ENCODE results near the gene TEKT5. TPM values are rescaled to one million over a fixed set of nuclear protein-coding genes. Genes with fewer than 3 reads are reported as not detected.

TEKT5 gene
- total RNA-seq, 1 donor from 2014 or later: not detected

- TF ChIP-seq, protein P1, sequence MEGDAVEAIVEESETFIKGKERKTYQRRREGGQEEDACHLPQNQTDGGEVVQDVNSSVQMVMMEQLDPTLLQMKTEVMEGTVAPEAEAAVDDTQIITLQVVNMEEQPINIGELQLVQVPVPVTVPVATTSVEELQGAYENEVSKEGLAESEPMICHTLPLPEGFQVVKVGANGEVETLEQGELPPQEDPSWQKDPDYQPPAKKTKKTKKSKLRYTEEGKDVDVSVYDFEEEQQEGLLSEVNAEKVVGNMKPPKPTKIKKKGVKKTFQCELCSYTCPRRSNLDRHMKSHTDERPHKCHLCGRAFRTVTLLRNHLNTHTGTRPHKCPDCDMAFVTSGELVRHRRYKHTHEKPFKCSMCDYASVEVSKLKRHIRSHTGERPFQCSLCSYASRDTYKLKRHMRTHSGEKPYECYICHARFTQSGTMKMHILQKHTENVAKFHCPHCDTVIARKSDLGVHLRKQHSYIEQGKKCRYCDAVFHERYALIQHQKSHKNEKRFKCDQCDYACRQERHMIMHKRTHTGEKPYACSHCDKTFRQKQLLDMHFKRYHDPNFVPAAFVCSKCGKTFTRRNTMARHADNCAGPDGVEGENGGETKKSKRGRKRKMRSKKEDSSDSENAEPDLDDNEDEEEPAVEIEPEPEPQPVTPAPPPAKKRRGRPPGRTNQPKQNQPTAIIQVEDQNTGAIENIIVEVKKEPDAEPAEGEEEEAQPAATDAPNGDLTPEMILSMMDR (conservative IDR thresholded peaks at IDR 0.05; ENCODE audit: low read depth, low read length): no peak
- DNase-seq (ENCODE audit: low read depth): no peak
- H3K4me3 ChIP-seq (ENCODE audit: low read depth, low read length): no peak overlapping the region
Measured at GRCh38 chr16:10601444-10602408, 93.0 kb downstream of the TEKT5 start.

DNA sequence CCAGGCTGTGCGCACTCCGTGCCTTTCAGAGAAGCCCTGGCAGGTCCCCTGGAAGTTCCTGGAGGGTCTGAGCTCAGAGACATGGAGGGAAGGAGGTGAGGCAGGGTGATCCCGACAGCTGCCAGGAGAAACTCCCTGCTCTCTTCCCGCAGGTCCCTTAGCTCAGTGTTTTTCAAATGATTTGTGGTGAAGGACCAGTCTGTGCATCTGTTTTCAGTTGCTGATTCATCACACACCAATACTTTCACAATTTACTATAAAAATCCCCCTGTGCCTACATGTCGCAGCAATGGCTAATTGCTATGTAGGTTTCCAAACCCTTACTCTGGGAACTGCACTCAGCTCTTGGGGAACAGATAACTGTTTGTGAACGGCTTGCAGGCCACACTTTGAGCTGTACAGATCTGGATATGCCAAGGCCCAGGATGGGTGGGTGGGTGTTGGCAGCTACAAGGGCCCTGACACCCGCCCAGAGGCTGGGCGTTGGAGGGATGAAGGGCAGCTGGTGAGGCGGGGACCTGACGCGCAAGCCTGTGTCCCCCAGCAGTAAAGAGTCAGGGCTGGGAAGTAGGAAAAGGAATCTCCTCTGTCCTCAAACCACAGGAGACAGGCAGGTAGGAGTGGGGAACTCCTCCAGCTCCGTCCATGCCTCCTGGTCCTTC, 93.8 kb downstream of the TEKT5 start:
- TF ChIP-seq, protein P1 (conservative IDR thresholded peaks at IDR 0.05; ENCODE audit: low read depth, low read length): no peak
- no peak overlapping the region for H3K4me3 ChIP-seq (ENCODE audit: low read depth, low read length)
- DNase-seq (ENCODE audit: low read depth): no peak

DNA sequence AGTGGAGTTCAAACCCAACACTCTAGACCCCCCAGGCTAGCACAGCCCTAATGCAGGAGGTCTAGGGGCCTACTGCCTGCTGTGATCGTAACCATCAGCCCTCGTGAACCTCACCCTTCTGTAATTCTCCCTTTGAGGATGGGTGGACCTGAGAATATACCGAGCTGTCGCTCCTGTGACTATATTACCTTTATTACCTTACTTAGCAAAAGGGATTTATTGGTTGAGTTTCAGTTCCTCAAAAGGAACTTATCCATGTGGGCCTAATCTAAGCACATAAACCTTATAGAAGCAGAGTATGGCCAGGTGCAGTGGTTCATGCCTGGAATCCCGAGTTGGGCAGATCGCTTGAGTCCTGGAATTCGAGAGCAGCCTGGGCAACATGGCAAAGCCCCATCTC, 95.1 kb downstream of the TEKT5 start:
- DNase-seq (ENCODE audit: low read depth): no peak
- H3K4me3 ChIP-seq (ENCODE audit: low read depth, low read length): no peak overlapping the region
- TF ChIP-seq, protein P1 (conservative IDR thresholded peaks at IDR 0.05; ENCODE audit: low read depth, low read length): no peak

DNA sequence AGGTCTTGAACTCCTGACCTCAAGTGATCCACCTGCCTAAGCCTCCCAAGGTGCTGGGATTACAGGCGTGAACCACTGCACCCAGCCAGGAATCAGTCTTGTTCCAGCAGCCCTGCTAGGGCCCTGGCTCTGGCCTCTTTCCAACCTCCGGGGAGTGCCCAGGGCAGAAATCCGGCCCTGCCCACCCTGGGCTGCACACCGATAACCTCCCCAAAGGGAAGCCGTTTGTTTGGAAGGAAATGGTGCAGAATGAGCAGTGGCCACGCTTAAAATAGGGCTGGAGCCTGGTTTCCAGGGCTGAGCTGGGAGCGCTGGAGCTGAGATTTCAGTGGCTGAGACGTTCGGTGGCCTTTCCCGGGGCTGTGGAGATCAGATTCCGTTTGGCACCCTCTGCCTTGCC, 96.6 kb downstream of the TEKT5 start:
- TF ChIP-seq, protein P1 (conservative IDR thresholded peaks at IDR 0.05; ENCODE audit: low read depth, low read length): no peak
- no peak overlapping the region for H3K4me3 ChIP-seq (ENCODE audit: low read depth, low read length)
- DNase-seq (ENCODE audit: low read depth): no peak

DNA sequence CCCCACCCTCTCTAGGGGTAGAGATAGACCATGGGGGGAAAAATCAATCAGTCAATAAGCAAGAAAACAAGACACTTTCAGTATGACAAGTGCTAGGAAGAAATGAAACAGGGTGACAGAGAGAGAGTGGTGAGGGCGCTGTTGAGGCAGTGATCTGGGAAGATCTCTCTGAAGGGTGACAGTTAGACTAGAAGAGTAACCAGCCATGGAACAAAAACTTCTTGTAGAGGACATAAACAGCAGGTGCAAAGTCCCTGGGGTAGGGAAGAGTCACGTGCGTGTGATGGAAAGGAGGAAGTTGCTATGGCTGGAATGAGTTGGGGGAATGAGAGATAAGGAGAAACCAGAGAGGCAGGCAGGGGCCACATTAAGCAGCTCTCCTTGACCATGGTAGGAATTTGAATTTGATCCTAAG, 97.5 kb downstream of the TEKT5 start:
- no peak for DNase-seq (ENCODE audit: low read depth)
- TF ChIP-seq, protein P1 (conservative IDR thresholded peaks at IDR 0.05; ENCODE audit: low read depth, low read length): no peak
- H3K4me3 ChIP-seq (ENCODE audit: low read depth, low read length): no peak overlapping the region

GRCh38 chr16:10594312-10594950, 100.3 kb downstream of the TEKT5 start:
- no peak for DNase-seq (ENCODE audit: low read depth)
- no peak overlapping the region for H3K4me3 ChIP-seq (ENCODE audit: low read depth, low read length)
- TF ChIP-seq, protein P1 (conservative IDR thresholded peaks at IDR 0.05; ENCODE audit: low read depth, low read length): no peak

Data from epithelial cell of proximal tubule (primary cell).